DND-41 (cell line): ENCODE measurements around the gene SUN1.

Source experiments
- ATAC-seq: fragments of 200-7000 bp; cut with Tn5 transposase; 3 replicates; pipeline ENCODE4 v1.9.1; 2021; ENCODE audit warnings: low read depth; ENCODE audit not compliant: insufficient read depth
- DNase-seq: peaks from one replicate; pipeline ENCODE4 v3.0.0-alpha.2; 2020
- H2AFZ ChIP-seq: 2 replicates; pipeline ENCODE4 v1.6.0; 2012; ENCODE audit warnings: low read depth, low read length
- H3K27ac ChIP-seq: 2 replicates; pipeline ENCODE4 v1.5.1; 2012; ENCODE audit warnings: low read length, inconsistent platforms
- H3K27me3 ChIP-seq: fragments of 200-600 bp; sonication (generic); 2 replicates; pipeline ENCODE4 v1.6.0; 2012; ENCODE audit warnings: low read length, mild to moderate bottlenecking, inconsistent platforms; ENCODE audit not compliant: insufficient read depth, poor library complexity
- H3K36me3 ChIP-seq: 2 replicates; pipeline ENCODE4 v1.5.1; 2012; ENCODE audit warnings: low read length, inconsistent platforms; ENCODE audit not compliant: insufficient read depth
- H3K4me1 ChIP-seq: 2 replicates; pipeline ENCODE4 v1.5.1; 2012; ENCODE audit warnings: mild to moderate bottlenecking, low read length; ENCODE audit not compliant: insufficient read depth
- H3K4me2 ChIP-seq: 2 replicates; pipeline ENCODE4 v1.6.0; 2012; ENCODE audit warnings: mild to moderate bottlenecking, moderate library complexity, low read length, inconsistent platforms; ENCODE audit not compliant: insufficient read depth
- H3K4me3 ChIP-seq, 2 experiments: fragments of 200-600 bp in 1 of 2; shearing (Covaris generic) in 1 of 2; 2 replicates each; pipeline ENCODE4 v1.5.1; 2012 to 2016; ENCODE audit warnings: inconsistent platforms in 2 of 2, low read length in 2 of 2, mild to moderate bottlenecking in 2 of 2, low read depth in 1 of 2, moderate library complexity in 1 of 2
- H3K79me2 ChIP-seq: 2 replicates; pipeline ENCODE4 v1.6.0; 2012; ENCODE audit warnings: low read length, inconsistent platforms; ENCODE audit not compliant: insufficient read depth
- H3K9ac ChIP-seq: 2 replicates; pipeline ENCODE4 v1.6.0; 2012; ENCODE audit warnings: low read depth, mild to moderate bottlenecking, inconsistent platforms, low read length, moderate library complexity
- H3K9me3 ChIP-seq: 2 replicates; pipeline ENCODE4 v1.5.1; 2012; ENCODE audit warnings: low read length, moderate library complexity, mild to moderate bottlenecking, inconsistent platforms; ENCODE audit not compliant: insufficient read depth, severe bottlenecking
- H4K20me1 ChIP-seq: 2 replicates; pipeline ENCODE4 v1.6.0; 2012; ENCODE audit warnings: low read length; ENCODE audit not compliant: insufficient read depth
- CTCF ChIP-seq: IDR thresholded peaks from 2 replicates; pipeline ENCODE4 v1.5.1; 2012; ENCODE audit warnings: borderline replicate concordance, low read length, moderate library complexity, mild to moderate bottlenecking; ENCODE audit not compliant: poor library complexity, severe bottlenecking; ENCODE audit errors: extremely low read depth
- EZH2 ChIP-seq: IDR thresholded peaks from 3 replicates; pipeline ENCODE4 v1.6.1; 2012; ENCODE audit warnings: borderline replicate concordance, low read depth, mild to moderate bottlenecking, moderate library complexity, low read length, inconsistent platforms; ENCODE audit not compliant: severe bottlenecking

The SUN1 gene

GRCh38 chr7:883055-884021 is 51.1 kb downstream of the SUN1 start:
- ATAC-seq (no peak), DNase-seq (no peak)
- no peaks in the 10 kb centered on the region for H3K27me3 ChIP-seq
- peaks cover 47% of the 10 kb centered on the region for H3K36me3 ChIP-seq
- no peak overlapping the region for H3K4me2 ChIP-seq
- H3K27ac ChIP-seq: no peak overlapping the region
- no peak for TF ChIP-seq CTCF
- no peak for TF ChIP-seq EZH2
- H4K20me1 ChIP-seq: peaks cover 96% of the 10 kb centered on the region
- H3K9ac ChIP-seq: no peak overlapping the region
- H2AFZ ChIP-seq: no peak overlapping the region
- H3K79me2 ChIP-seq: peaks cover 98% of the 10 kb centered on the region
- H3K9me3 ChIP-seq: no peaks in the 10 kb centered on the region
- H3K4me3 ChIP-seq: no peak overlapping the region
- H3K4me1 ChIP-seq: peaks cover 16% of the 10 kb centered on the region

- Histone ChIP-seq H3K79me2 (peaks cover 95% of the 10 kb centered on the region), H3K4me1 (peaks cover 5% of the 10 kb centered on the region), H3K4me2 (no peak overlapping the region), H3K9ac (no peak overlapping the region), H3K27ac (no peak overlapping the region), H3K4me3 (no peak overlapping the region), H3K36me3 (peaks cover 50% of the 10 kb centered on the region), H3K9me3 (no peaks in the 10 kb centered on the region), H2AFZ (no peak overlapping the region), H3K27me3 (no peaks in the 10 kb centered on the region), H4K20me1 (peaks cover 98% of the 10 kb centered on the region)
- no peak for DNase-seq
- no peak for TF ChIP-seq CTCF
- no peak for TF ChIP-seq EZH2
- ATAC-seq: no peak
Observed at GRCh38 chr7:884191-885003, 52.1 kb downstream of the SUN1 start.

- H3K4me2 ChIP-seq: no peak overlapping the region
- no peak for ATAC-seq
- peaks cover 85% of the 10 kb centered on the region for H3K79me2 ChIP-seq
- no peak overlapping the region for H3K4me3 ChIP-seq
- H3K27me3 ChIP-seq: no peaks in the 10 kb centered on the region
- H3K9ac ChIP-seq: no peak overlapping the region
- peaks cover 93% of the 10 kb centered on the region for H4K20me1 ChIP-seq
- H3K9me3 ChIP-seq: no peaks in the 10 kb centered on the region
- TF ChIP-seq EZH2: no peak
- no peak for TF ChIP-seq CTCF
- no peak for DNase-seq
- H3K4me1 ChIP-seq: no peaks in the 10 kb centered on the region
- no peak overlapping the region; the same call in 1 of the 2 replicates for H3K27ac ChIP-seq
- H2AFZ ChIP-seq: no peak overlapping the region
- H3K36me3 ChIP-seq: peaks cover 48% of the 10 kb centered on the region
Observed at GRCh38 chr7:885261-885892, 53.1 kb downstream of the SUN1 start.
